ENCODE measurements around the gene DAB2. TPM values are rescaled to one million over a fixed set of nuclear protein-coding genes. Genes with fewer than 3 reads are reported as not detected.

DAB2 gene
- total RNA-seq: 12.6 and 14.6 TPM in 2 replicates

- Histone ChIP-seq H3K4me3 (ENCODE audit: low read depth, low read length) (peak within 1 kb of the TSS; percentile 57), H3K27me3 (ENCODE audit: control insufficient read depth, insufficient read depth, low read length) (no peaks in the 10 kb centered on the region), H3K36me3 (ENCODE audit: control insufficient read depth, insufficient read depth, low read length) (no peaks in the 10 kb centered on the region)
- peak; percentile 82 for TF ChIP-seq CTCF (IDR thresholded peaks at IDR 0.05; ENCODE audit: insufficient read depth, low read length, poor library complexity, severe bottlenecking)
- peak; percentile 84 for DNase-seq (ENCODE audit: low read depth)
These were observed at the start of gene DAB2 for GRCh38 chr5:39424736-39425637. Gene DAB2, minus strand, starts transcription at chr5:39424980. Its CDS starts 30,660 bp downstream, at chr5:39394320.

GRCh38 chr5:39473156-39473775 lies 48.5 kb upstream of the DAB2 start:
- no peak for DNase-seq (ENCODE audit: low read depth)
- no peak for TF ChIP-seq CTCF (IDR thresholded peaks at IDR 0.05; ENCODE audit: insufficient read depth, low read length, poor library complexity, severe bottlenecking)
- no peaks in the 10 kb centered on the region for H3K36me3 ChIP-seq (ENCODE audit: control insufficient read depth, insufficient read depth, low read length)

GRCh38 chr5:39471836-39472508 lies 47.2 kb upstream of the DAB2 start:
- H3K27me3 ChIP-seq (ENCODE audit: control insufficient read depth, insufficient read depth, low read length): no peaks in the 10 kb centered on the region
- no peaks in the 10 kb centered on the region for H3K36me3 ChIP-seq (ENCODE audit: control insufficient read depth, insufficient read depth, low read length)
- DNase-seq (ENCODE audit: low read depth): no peak
- no peak for TF ChIP-seq CTCF (IDR thresholded peaks at IDR 0.05; ENCODE audit: insufficient read depth, low read length, poor library complexity, severe bottlenecking)
- no peak overlapping the region for H3K4me3 ChIP-seq (ENCODE audit: low read depth, low read length)

More at GRCh38 chr5:39473156-39473775, 48.5 kb upstream of the DAB2 start:
- Histone ChIP-seq H3K4me3 (ENCODE audit: low read depth, low read length) (no peak overlapping the region), H3K27me3 (ENCODE audit: control insufficient read depth, insufficient read depth, low read length) (no peaks in the 10 kb centered on the region)

GRCh38 chr5:39470811-39471210 lies 46.0 kb upstream of the DAB2 start:
- TF ChIP-seq CTCF (IDR thresholded peaks at IDR 0.05; ENCODE audit: insufficient read depth, low read length, poor library complexity, severe bottlenecking): no peak
- no peak for DNase-seq (ENCODE audit: low read depth)
- H3K4me3 ChIP-seq (ENCODE audit: low read depth, low read length): no peak overlapping the region
- no peaks in the 10 kb centered on the region for H3K27me3 ChIP-seq (ENCODE audit: control insufficient read depth, insufficient read depth, low read length)
- H3K36me3 ChIP-seq (ENCODE audit: control insufficient read depth, insufficient read depth, low read length): no peaks in the 10 kb centered on the region

- DNase-seq (ENCODE audit: low read depth): no peak
- Histone ChIP-seq H3K4me3 (ENCODE audit: low read depth, low read length) (no peak overlapping the region), H3K36me3 (ENCODE audit: control insufficient read depth, insufficient read depth, low read length) (no peaks in the 10 kb centered on the region), H3K27me3 (ENCODE audit: control insufficient read depth, insufficient read depth, low read length) (no peaks in the 10 kb centered on the region)
- no peak for TF ChIP-seq CTCF (IDR thresholded peaks at IDR 0.05; ENCODE audit: insufficient read depth, low read length, poor library complexity, severe bottlenecking)
These were observed 45.1 kb upstream of the DAB2 start for GRCh38 chr5:39469777-39470415.

All from kidney epithelial cell (primary cell).